Measurements from ENCODE around the gene BTRC.

BTRC gene

DNA sequence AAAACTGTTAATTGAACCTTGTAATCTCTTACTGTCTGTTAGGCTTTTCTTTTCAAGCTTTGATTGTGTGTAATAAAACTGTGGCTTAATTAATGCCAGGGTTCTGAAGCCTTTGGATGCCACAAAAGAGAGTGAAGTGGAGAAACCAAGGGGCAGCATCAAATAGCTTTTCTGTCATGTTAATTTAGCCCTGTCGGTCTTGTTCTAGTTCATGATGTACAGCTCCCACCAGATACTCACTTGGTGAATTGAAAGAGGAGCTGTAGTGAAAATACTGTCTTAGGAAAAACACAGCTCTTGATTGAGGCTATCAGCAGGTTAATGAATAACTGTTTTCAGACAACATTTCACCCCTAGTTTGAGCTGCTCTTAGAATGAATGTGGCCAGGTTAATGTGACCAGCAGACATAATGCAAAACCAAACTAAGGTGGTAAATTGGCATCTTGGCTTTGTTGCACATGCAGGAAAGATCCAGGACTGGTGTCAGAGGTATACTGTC, 139.9 kb downstream of the BTRC start:
- no peak overlapping the region for H3K4me3 ChIP-seq (ENCODE audit: insufficient read depth, low read length, poor library complexity, severe bottlenecking)
- H3K27ac ChIP-seq (ENCODE audit: low read depth, low read length): no peak overlapping the region
- H2AFZ ChIP-seq (ENCODE audit: low read depth, low read length, severe bottlenecking): no peak overlapping the region
- no peaks in the 10 kb centered on the region for H3K27me3 ChIP-seq (ENCODE audit: low read length)
- H3K4me2 ChIP-seq (ENCODE audit: low read depth, low read length, poor library complexity, severe bottlenecking): no peak overlapping the region
- H3K9me2 ChIP-seq (replicated peaks; ENCODE audit: insufficient read depth, low read length): no peaks in the 10 kb centered on the region
- no peaks in the 10 kb centered on the region for H3F3A ChIP-seq (ENCODE audit: insufficient read depth)
- H3K79me2 ChIP-seq (ENCODE audit: insufficient read depth, low read length): no peaks in the 10 kb centered on the region
- no peaks in the 10 kb centered on the region for H3K9me3 ChIP-seq (ENCODE audit: insufficient read depth, low read length)
- TF ChIP-seq CTCF (IDR thresholded peaks at IDR 0.05; ENCODE audit: insufficient read depth, low read length, poor library complexity, severe bottlenecking) (no peak), EZH2phosphoT487 (conservative IDR thresholded peaks at IDR 0.05; ENCODE audit: low read length) (no peak)
- H3K36me3 ChIP-seq (ENCODE audit: low read length): no peaks in the 10 kb centered on the region
- no peak overlapping the region for H3K9ac ChIP-seq (ENCODE audit: low read length)
- no peaks in the 10 kb centered on the region; the same call in 1 of the 2 replicates for H4K20me1 ChIP-seq (ENCODE audit: low read depth, low read length)

- H3K9me3 ChIP-seq (ENCODE audit: insufficient read depth, low read length): no peaks in the 10 kb centered on the region
- no peaks in the 10 kb centered on the region for H3K79me2 ChIP-seq (ENCODE audit: insufficient read depth, low read length)
- no peaks in the 10 kb centered on the region for H3K36me3 ChIP-seq (ENCODE audit: low read length)
- H3K4me2 ChIP-seq (ENCODE audit: low read depth, low read length, poor library complexity, severe bottlenecking): no peak overlapping the region
- H3F3A ChIP-seq (ENCODE audit: insufficient read depth): no peaks in the 10 kb centered on the region
- H4K20me1 ChIP-seq (ENCODE audit: low read depth, low read length): no peaks in the 10 kb centered on the region; the same call in 1 of the 2 replicates
- no peaks in the 10 kb centered on the region for H3K9me2 ChIP-seq (replicated peaks; ENCODE audit: insufficient read depth, low read length)
- TF ChIP-seq CTCF (IDR thresholded peaks at IDR 0.05; ENCODE audit: insufficient read depth, low read length, poor library complexity, severe bottlenecking): no peak
- TF ChIP-seq EZH2phosphoT487 (conservative IDR thresholded peaks at IDR 0.05; ENCODE audit: low read length): no peak
- H3K27me3 ChIP-seq (ENCODE audit: low read length): no peaks in the 10 kb centered on the region
- H3K9ac ChIP-seq (ENCODE audit: low read length): no peak overlapping the region
- no peak overlapping the region for H3K27ac ChIP-seq (ENCODE audit: low read depth, low read length)
- no peak overlapping the region for H2AFZ ChIP-seq (ENCODE audit: low read depth, low read length, severe bottlenecking)
- no peak overlapping the region for H3K4me3 ChIP-seq (ENCODE audit: insufficient read depth, low read length, poor library complexity, severe bottlenecking)
These were observed 140.7 kb downstream of the BTRC start for GRCh38 chr10:101494650-101495049.

DNA sequence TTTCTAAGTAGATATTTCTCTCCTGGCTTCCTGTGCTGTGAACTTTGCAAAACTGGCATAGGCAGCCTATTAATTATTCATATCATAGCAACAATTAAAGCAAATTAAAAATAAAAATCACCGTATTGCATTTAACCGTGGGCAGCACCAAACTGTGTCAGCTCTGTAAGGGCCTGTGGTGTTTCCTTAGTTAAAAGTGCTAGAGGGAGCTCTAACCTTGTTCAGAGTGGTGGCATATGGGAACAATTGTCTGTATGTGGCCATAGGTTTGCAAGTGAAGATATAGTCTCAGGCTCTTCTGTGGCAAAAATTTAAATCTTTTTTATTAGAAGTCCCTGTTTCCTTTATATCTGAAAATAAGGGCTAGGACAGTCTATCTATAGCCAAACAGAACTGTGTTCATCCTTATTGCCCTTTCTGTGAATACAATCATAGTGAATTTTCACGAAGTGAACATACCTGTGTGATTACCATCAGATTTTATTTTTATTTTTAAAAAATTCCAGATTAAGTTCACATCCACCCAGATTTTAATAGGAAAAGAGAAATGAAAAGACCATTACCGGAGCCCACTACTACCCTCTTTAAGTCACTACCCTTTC, 141.5 kb downstream of the BTRC start:
- Histone ChIP-seq H3K9me3 (ENCODE audit: insufficient read depth, low read length) (no peaks in the 10 kb centered on the region), H3K4me2 (ENCODE audit: low read depth, low read length, poor library complexity, severe bottlenecking) (no peak overlapping the region), H3K9me2 (replicated peaks; ENCODE audit: insufficient read depth, low read length) (no peaks in the 10 kb centered on the region), H4K20me1 (ENCODE audit: low read depth, low read length) (no peaks in the 10 kb centered on the region; the same call in 1 of the 2 replicates), H3K27me3 (ENCODE audit: low read length) (no peaks in the 10 kb centered on the region), H3K27ac (ENCODE audit: low read depth, low read length) (no peak overlapping the region), H3K36me3 (ENCODE audit: low read length) (no peaks in the 10 kb centered on the region), H3K4me3 (ENCODE audit: insufficient read depth, low read length, poor library complexity, severe bottlenecking) (no peak overlapping the region), H3K79me2 (ENCODE audit: insufficient read depth, low read length) (no peaks in the 10 kb centered on the region), H3F3A (ENCODE audit: insufficient read depth) (no peaks in the 10 kb centered on the region), H2AFZ (ENCODE audit: low read depth, low read length, severe bottlenecking) (no peak overlapping the region), H3K9ac (ENCODE audit: low read length) (no peak overlapping the region)
- TF ChIP-seq EZH2phosphoT487 (conservative IDR thresholded peaks at IDR 0.05; ENCODE audit: low read length): no peak
- peak; percentile 24 for TF ChIP-seq CTCF (IDR thresholded peaks at IDR 0.05; ENCODE audit: insufficient read depth, low read length, poor library complexity, severe bottlenecking)
